Measurements from ENCODE around the gene RNF212.

The RNF212 gene

GRCh38 chr4:1085404-1085799, 28.0 kb downstream of the RNF212 start:
- Mint-ChIP-seq H3K27ac (no peak overlapping the region), H3K9me3 (peaks cover 8% of the 10 kb centered on the region), H3K4me1 (peaks cover 36% of the 10 kb centered on the region), H3K4me3 (no peak overlapping the region), H3K36me3 (no peaks in the 10 kb centered on the region)
- ATAC-seq (no peak), DNase-seq (ENCODE audit: low spot score in 2 of 2) (no peak)

GRCh38 chr4:1084796-1085403, 28.5 kb downstream of the RNF212 start:
- Mint-ChIP-seq H3K27ac (no peak overlapping the region), H3K36me3 (no peaks in the 10 kb centered on the region), H3K4me3 (no peak overlapping the region), H3K4me1 (peaks cover 36% of the 10 kb centered on the region), H3K9me3 (peaks cover 8% of the 10 kb centered on the region)
- DNase-seq (ENCODE audit: low spot score in 2 of 2) (no peak), ATAC-seq (no peak)

DNA sequence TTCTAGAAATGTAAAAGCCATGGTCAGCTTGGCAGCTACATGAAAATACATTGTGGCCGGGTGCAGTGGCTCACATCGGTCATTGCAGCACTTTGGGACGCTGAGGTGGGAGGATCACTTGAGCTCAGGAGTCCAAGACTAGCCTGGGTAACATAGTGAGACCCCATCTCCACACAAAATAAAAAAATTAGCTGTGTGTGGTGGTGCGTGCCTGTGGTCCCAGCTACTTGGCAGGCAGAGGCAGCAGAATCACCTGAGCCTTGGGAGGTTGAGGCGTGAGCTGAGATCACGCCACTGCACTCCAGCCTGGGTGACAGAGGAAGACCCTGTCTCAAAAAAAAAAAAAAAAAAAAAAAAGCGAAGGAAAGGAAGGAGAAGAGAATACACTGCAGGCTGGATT, 29.0 kb downstream of the RNF212 start:
- no peak overlapping the region for H3K27ac Mint-ChIP-seq
- no peaks in the 10 kb centered on the region for H3K36me3 Mint-ChIP-seq
- no peak for DNase-seq (ENCODE audit: low spot score in 2 of 2)
- H3K4me1 Mint-ChIP-seq, result peaks cover 36% of the 10 kb centered on the region
- H3K4me3 Mint-ChIP-seq, result no peak overlapping the region
- no peak for ATAC-seq
- peaks cover 7% of the 10 kb centered on the region for H3K9me3 Mint-ChIP-seq

GRCh38 chr4:1082215-1083182, 30.9 kb downstream of the RNF212 start:
- H3K27ac Mint-ChIP-seq, result peak overlapping the region; percentile 67
- ATAC-seq (peak; percentile 52), DNase-seq (ENCODE audit: low spot score in 2 of 2) (no peak)
- H3K36me3 Mint-ChIP-seq, result no peaks in the 10 kb centered on the region
- peak overlapping the region; percentile 24 for H3K4me3 Mint-ChIP-seq
- no peaks in the 10 kb centered on the region for H3K9me3 Mint-ChIP-seq
- H3K4me1 Mint-ChIP-seq, result peaks cover 36% of the 10 kb centered on the region

DNA sequence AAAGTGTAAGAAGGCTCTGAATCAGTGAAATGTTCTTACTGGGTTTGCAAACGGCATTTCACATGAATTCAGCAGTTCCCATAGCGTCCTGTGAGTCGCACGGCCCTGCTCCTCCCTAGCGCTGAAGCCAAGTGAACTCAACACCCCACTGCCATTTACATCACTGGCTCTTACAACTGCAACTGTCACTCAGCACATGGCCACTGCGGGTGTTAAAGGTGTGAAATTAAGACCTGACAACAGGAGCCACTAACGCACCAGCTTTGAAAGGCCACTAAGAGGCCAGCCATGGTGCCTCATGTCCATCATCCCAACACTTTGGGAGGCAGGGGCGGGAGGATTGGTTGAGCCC, 31.7 kb downstream of the RNF212 start:
- Mint-ChIP-seq H3K27ac (peak overlapping the region; percentile 65), H3K4me1 (peaks cover 36% of the 10 kb centered on the region), H3K4me3 (peak overlapping the region; percentile 24), H3K9me3 (no peaks in the 10 kb centered on the region), H3K36me3 (no peaks in the 10 kb centered on the region)
- peak in 1 of 2 donors; percentile 48 for DNase-seq (ENCODE audit: low spot score in 2 of 2)
- ATAC-seq, result peak; percentile 89

DNA sequence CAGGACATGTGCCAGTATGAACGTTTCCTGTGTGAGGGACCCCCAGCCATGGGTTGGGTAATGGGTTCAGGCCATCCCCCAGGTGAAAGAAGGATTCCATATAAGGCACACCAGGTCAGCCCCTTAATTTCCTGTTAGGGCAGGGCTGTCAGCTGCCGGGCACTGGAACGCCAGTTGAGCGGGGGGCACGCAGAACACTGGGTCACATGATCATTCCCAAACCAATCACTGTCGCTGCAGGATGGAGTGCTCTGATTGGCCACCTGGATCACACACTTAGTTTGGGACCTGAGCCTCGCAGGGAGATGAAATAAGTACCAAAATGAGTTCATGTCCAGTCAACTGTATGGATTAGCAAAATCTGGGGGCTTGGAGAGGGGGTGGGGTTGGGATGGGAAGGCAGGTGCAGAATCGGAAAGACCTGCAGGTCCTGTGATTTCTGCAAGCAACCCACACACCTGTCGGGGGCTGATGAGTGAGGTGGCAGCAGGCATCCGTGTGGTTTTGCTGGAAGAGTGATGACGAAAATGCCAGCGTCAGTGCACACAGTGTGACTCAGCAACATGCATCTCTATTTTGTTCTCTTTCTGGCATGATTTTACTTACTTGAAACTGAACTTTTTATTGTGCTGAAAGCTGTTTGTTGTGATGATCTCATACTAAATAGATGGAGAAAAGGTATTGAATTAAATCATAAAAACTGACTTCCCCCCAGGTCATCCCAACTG, 32.2 kb downstream of the RNF212 start:
- Mint-ChIP-seq H3K4me1 (peaks cover 33% of the 10 kb centered on the region), H3K4me3 (peak overlapping the region; percentile 24), H3K36me3 (no peaks in the 10 kb centered on the region), H3K9me3 (no peaks in the 10 kb centered on the region), H3K27ac (peak overlapping the region; percentile 65)
- peak in 1 of 2 donors; percentile 46 for DNase-seq (ENCODE audit: low spot score in 2 of 2)
- ATAC-seq, result peak; percentile 85

- Mint-ChIP-seq H3K4me3 (no peak overlapping the region), H3K27ac (no peak overlapping the region), H3K4me1 (peaks cover 26% of the 10 kb centered on the region), H3K9me3 (no peaks in the 10 kb centered on the region), H3K36me3 (no peaks in the 10 kb centered on the region)
- no peak for DNase-seq (ENCODE audit: low spot score in 2 of 2)
- ATAC-seq, result no peak
These were observed 32.9 kb downstream of the RNF212 start for GRCh38 chr4:1080432-1080831.

DNA sequence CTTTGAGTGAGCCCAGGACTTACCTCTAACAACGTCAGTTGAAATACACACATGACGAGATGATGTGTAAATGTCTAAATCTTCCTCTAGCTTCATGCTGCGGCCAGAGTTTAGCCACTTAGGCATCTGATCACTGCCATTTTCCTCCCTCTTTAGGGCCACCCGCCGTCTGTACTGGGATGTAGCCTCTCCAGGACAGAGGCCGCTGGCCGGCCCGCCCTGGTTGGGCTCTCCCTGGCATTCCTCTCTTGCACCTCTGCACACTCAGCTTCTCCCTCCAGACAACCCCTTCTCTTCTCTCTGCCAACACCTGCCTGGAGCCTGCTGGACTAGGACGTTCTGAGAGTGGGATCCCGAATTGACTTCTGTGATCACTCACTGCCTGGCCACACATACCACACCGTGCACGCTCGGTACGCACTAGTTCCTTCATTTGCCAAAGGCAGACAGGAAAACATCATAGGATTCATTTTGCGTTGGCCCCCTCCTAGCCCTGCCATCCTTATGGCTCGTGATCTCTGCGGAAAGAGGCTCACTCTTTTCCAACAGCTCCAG, 33.6 kb downstream of the RNF212 start:
- no peak for ATAC-seq
- no peaks in the 10 kb centered on the region for H3K9me3 Mint-ChIP-seq
- peaks cover 25% of the 10 kb centered on the region for H3K4me1 Mint-ChIP-seq

GRCh38 chr4:1078490-1078889, 34.9 kb downstream of the RNF212 start:
- H3K4me3 Mint-ChIP-seq, result no peak overlapping the region
- no peaks in the 10 kb centered on the region for H3K36me3 Mint-ChIP-seq
- H3K4me1 Mint-ChIP-seq, result peaks cover 25% of the 10 kb centered on the region
- H3K27ac Mint-ChIP-seq, result no peak overlapping the region
- DNase-seq (ENCODE audit: low spot score in 2 of 2) (no peak), ATAC-seq (no peak)
- H3K9me3 Mint-ChIP-seq, result no peaks in the 10 kb centered on the region

More for the DNA sequence above, 33.6 kb downstream of the RNF212 start:
- no peaks in the 10 kb centered on the region for H3K36me3 Mint-ChIP-seq
- no peak for DNase-seq (ENCODE audit: low spot score in 2 of 2)
- H3K27ac Mint-ChIP-seq, result no peak overlapping the region
- no peak overlapping the region for H3K4me3 Mint-ChIP-seq

- Mint-ChIP-seq H3K4me1 (peaks cover 27% of the 10 kb centered on the region), H3K27ac (no peak overlapping the region), H3K4me3 (no peak overlapping the region), H3K36me3 (no peaks in the 10 kb centered on the region), H3K9me3 (no peaks in the 10 kb centered on the region)
- ATAC-seq, result no peak
- DNase-seq (ENCODE audit: low spot score in 2 of 2), result no peak
These were observed 35.5 kb downstream of the RNF212 start for GRCh38 chr4:1077711-1078477.

GRCh38 chr4:1075809-1076699, 37.3 kb downstream of the RNF212 start:
- no peak for ATAC-seq

GRCh38 chr4:1075225-1075624, 38.1 kb downstream of the RNF212 start:
- ATAC-seq (no peak), DNase-seq (ENCODE audit: low spot score in 2 of 2) (no peak)
- peaks cover 7% of the 10 kb centered on the region for H3K4me1 Mint-ChIP-seq
- no peak overlapping the region for H3K27ac Mint-ChIP-seq
- H3K4me3 Mint-ChIP-seq, result no peak overlapping the region
- no peaks in the 10 kb centered on the region for H3K9me3 Mint-ChIP-seq
- H3K36me3 Mint-ChIP-seq, result no peaks in the 10 kb centered on the region

More at GRCh38 chr4:1075809-1076699, 37.3 kb downstream of the RNF212 start:
- no peaks in the 10 kb centered on the region for H3K9me3 Mint-ChIP-seq
- peak in 1 of 2 donors; percentile 41 for DNase-seq (ENCODE audit: low spot score in 2 of 2)
- no peaks in the 10 kb centered on the region for H3K36me3 Mint-ChIP-seq
- peaks cover 12% of the 10 kb centered on the region for H3K4me1 Mint-ChIP-seq
- no peak overlapping the region for H3K27ac Mint-ChIP-seq
- H3K4me3 Mint-ChIP-seq, result no peak overlapping the region

DNA sequence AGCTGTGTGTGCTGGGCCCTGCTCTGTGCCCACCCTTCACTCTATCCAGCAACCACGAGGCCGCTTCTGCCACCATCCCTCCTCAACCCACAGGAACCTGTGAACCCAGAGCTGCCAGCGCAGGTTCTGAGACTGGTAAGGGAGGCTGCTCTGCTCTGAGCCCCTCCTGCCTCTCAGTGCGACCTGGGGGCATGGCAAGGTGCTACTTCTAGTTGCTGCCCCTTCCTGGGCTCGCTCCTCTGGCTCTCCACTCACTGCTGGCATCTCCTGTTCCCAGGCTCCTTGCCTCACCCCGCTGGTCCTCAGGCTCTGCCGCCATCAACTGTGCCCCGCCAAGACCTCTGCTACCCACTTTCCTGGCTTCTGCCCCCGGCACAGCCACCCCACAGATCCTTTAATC, 39.3 kb downstream of the RNF212 start:
- peaks cover 7% of the 10 kb centered on the region for H3K4me1 Mint-ChIP-seq
- no peaks in the 10 kb centered on the region for H3K9me3 Mint-ChIP-seq
- no peak overlapping the region for H3K4me3 Mint-ChIP-seq
- no peaks in the 10 kb centered on the region for H3K36me3 Mint-ChIP-seq
- no peak for ATAC-seq
- H3K27ac Mint-ChIP-seq, result peak overlapping the region; percentile 40
- no peak for DNase-seq (ENCODE audit: low spot score in 2 of 2)

All from stimulated activated effector memory CD8-positive, alpha-beta T cell treated with anti-CD3 and anti-CD28 coated beads, Interleukin-12 subunit alpha, Interleukin-12 subunit beta, amount 100 ng/mL, for 72 hours (primary cell).